Immature natural killer cell (primary cell): ENCODE data around the gene PRPF6. TPM values are rescaled to one million over a fixed set of nuclear protein-coding genes. Genes with fewer than 3 reads are reported as not detected.

Experiments used
- DNase-seq, 3 donors: peaks; one replicate each; pipeline ENCODE4 v3.0.0; 2022; ENCODE audit warnings: mixed read lengths in 1 of 3
- H3K27ac Mint-ChIP-seq, 6 donors: one replicate each; pipeline ENCODE4 v1.8.0; 2020; ENCODE audit warnings: mixed read lengths in 6 of 6, mild to moderate bottlenecking in 5 of 6, inconsistent platforms in 4 of 6, moderate library complexity in 3 of 6
- H3K27me3 Mint-ChIP-seq, 3 donors: one replicate each; pipeline ENCODE4 v1.8.0; 2020 to 2021; ENCODE audit warnings: low read depth in 3 of 3, mild to moderate bottlenecking in 3 of 3, mixed read lengths in 3 of 3, moderate library complexity in 3 of 3, inconsistent platforms in 1 of 3
- H3K36me3 Mint-ChIP-seq, 3 donors: one replicate each; pipeline ENCODE4 v1.8.0; 2020; ENCODE audit warnings: mixed read lengths in 3 of 3, inconsistent platforms in 2 of 3, mild to moderate bottlenecking in 2 of 3
- H3K4me1 Mint-ChIP-seq, 2 donors: one replicate each; pipeline ENCODE4 v1.8.0; 2020; ENCODE audit warnings: inconsistent platforms in 2 of 2, mild to moderate bottlenecking in 2 of 2, mixed read lengths in 2 of 2, moderate library complexity in 1 of 2
- H3K4me3 Mint-ChIP-seq, 5 donors: one replicate each; pipeline ENCODE4 v1.8.0; 2020; ENCODE audit warnings: mild to moderate bottlenecking in 5 of 5, mixed read lengths in 5 of 5, inconsistent platforms in 3 of 5, moderate library complexity in 3 of 5
- H3K9me3 Mint-ChIP-seq, 6 donors: one replicate each; pipeline ENCODE4 v1.8.0; 2020; ENCODE audit warnings: mild to moderate bottlenecking in 6 of 6, mixed read lengths in 6 of 6, inconsistent platforms in 4 of 6, moderate library complexity in 3 of 6
- polyA plus RNA-seq, 3 donors: library from polyadenylated mRNA; unstranded; fragments of 300-500 nt; fragmentation: Illumina TruSeq; gene quantifications; one replicate each; pipeline ENCODE4 v1.2.3, GENCODE V29; 2021

Gene PRPF6
- polyA plus RNA-seq, 3 donors from 2014 or later = 52.6 to 94.4 (median 63.1) TPM

GRCh38 chr20:64067005-64067632 is 86.2 kb downstream of the PRPF6 start:
- Mint-ChIP-seq H3K27me3 (peaks cover 0 to 3% (median 2%) of the 10 kb centered on the region in 3 donors), H3K4me3 (peak overlapping the region in 2 of 5 donors; percentile 12 to 13), H3K27ac (peak overlapping the region in 4 of 6 donors; percentile 35 to 76 (median 53)), H3K9me3 (no peaks in the 10 kb centered on the region), H3K36me3 (no peaks in the 10 kb centered on the region), H3K4me1 (peaks cover 31 to 51% of the 10 kb centered on the region in 2 donors)
- DNase-seq = no peak

- H3K4me1 Mint-ChIP-seq = peaks cover 31 to 49% of the 10 kb centered on the region in 2 donors
- H3K27ac Mint-ChIP-seq = peak overlapping the region in 2 of 6 donors; percentile 17 to 55
- H3K27me3 Mint-ChIP-seq = peaks cover 0 to 3% (median 2%) of the 10 kb centered on the region in 3 donors
- H3K36me3 Mint-ChIP-seq = no peaks in the 10 kb centered on the region
- no peaks in the 10 kb centered on the region for H3K9me3 Mint-ChIP-seq
- no peak for DNase-seq
- no peak overlapping the region for H3K4me3 Mint-ChIP-seq
Measured at GRCh38 chr20:64067733-64068307, 86.9 kb downstream of the PRPF6 start.

- peaks cover 0 to 3% (median 3%) of the 10 kb centered on the region in 3 donors for H3K36me3 Mint-ChIP-seq
- no peak overlapping the region for H3K27ac Mint-ChIP-seq
- no peaks in the 10 kb centered on the region for H3K9me3 Mint-ChIP-seq
- DNase-seq = no peak
- H3K4me3 Mint-ChIP-seq = no peak overlapping the region
- peaks cover 30 to 46% of the 10 kb centered on the region in 2 donors for H3K4me1 Mint-ChIP-seq
- H3K27me3 Mint-ChIP-seq = peaks cover 0 to 3% (median 2%) of the 10 kb centered on the region in 3 donors
Measured at GRCh38 chr20:64068386-64069208, 87.7 kb downstream of the PRPF6 start.

GRCh38 chr20:64069209-64069613 is 88.3 kb downstream of the PRPF6 start:
- Mint-ChIP-seq H3K4me3 (no peak overlapping the region), H3K36me3 (peaks cover 0 to 3% (median 3%) of the 10 kb centered on the region in 3 donors), H3K4me1 (peaks cover 24 to 40% of the 10 kb centered on the region in 2 donors), H3K27ac (no peak overlapping the region), H3K27me3 (peaks cover 0 to 3% (median 0%) of the 10 kb centered on the region in 3 donors), H3K9me3 (no peaks in the 10 kb centered on the region)
- no peak for DNase-seq

- Mint-ChIP-seq H3K4me1 (peaks cover 24 to 34% of the 10 kb centered on the region in 2 donors), H3K4me3 (no peak overlapping the region), H3K36me3 (peaks cover 0 to 3% (median 3%) of the 10 kb centered on the region in 3 donors), H3K27ac (no peak overlapping the region), H3K9me3 (no peaks in the 10 kb centered on the region), H3K27me3 (peaks cover 0 to 3% (median 0%) of the 10 kb centered on the region in 3 donors)
- peak in 1 of 3 donors; percentile 27 for DNase-seq
Measured at GRCh38 chr20:64069614-64070243, 88.8 kb downstream of the PRPF6 start.

GRCh38 chr20:64070244-64070993 is 89.5 kb downstream of the PRPF6 start:
- peak overlapping the region in 1 of 6 donors; percentile 17 for H3K27ac Mint-ChIP-seq
- H3K4me1 Mint-ChIP-seq = peaks cover 19 to 30% of the 10 kb centered on the region in 2 donors

GRCh38 chr20:64071341-64072332 is 90.7 kb downstream of the PRPF6 start:
- peaks cover 8 to 25% of the 10 kb centered on the region in 2 donors for H3K4me1 Mint-ChIP-seq
- DNase-seq = no peak
- H3K27ac Mint-ChIP-seq = peak overlapping the region in 3 of 6 donors; percentile 24 to 43 (median 39)
- peaks cover 0 to 3% (median 3%) of the 10 kb centered on the region in 3 donors for H3K36me3 Mint-ChIP-seq
- H3K9me3 Mint-ChIP-seq = no peaks in the 10 kb centered on the region
- no peak overlapping the region for H3K4me3 Mint-ChIP-seq
- H3K27me3 Mint-ChIP-seq = no peaks in the 10 kb centered on the region

More at GRCh38 chr20:64070244-64070993, 89.5 kb downstream of the PRPF6 start:
- DNase-seq = no peak
- Mint-ChIP-seq H3K9me3 (no peaks in the 10 kb centered on the region), H3K27me3 (peaks cover 0 to 3% (median 0%) of the 10 kb centered on the region in 3 donors), H3K4me3 (no peak overlapping the region), H3K36me3 (peaks cover 0 to 3% (median 3%) of the 10 kb centered on the region in 3 donors)

- peak overlapping the region in 1 of 6 donors; percentile 39 for H3K27ac Mint-ChIP-seq
- no peak for DNase-seq
- H3K9me3 Mint-ChIP-seq = no peaks in the 10 kb centered on the region
- peaks cover 2 to 22% of the 10 kb centered on the region in 2 donors for H3K4me1 Mint-ChIP-seq
- H3K36me3 Mint-ChIP-seq = peaks cover 0 to 3% (median 3%) of the 10 kb centered on the region in 3 donors
- no peak overlapping the region for H3K4me3 Mint-ChIP-seq
- H3K27me3 Mint-ChIP-seq = no peaks in the 10 kb centered on the region
Measured at GRCh38 chr20:64072498-64073063, 91.6 kb downstream of the PRPF6 start.

GRCh38 chr20:64073476-64074183 is 92.7 kb downstream of the PRPF6 start:
- Mint-ChIP-seq H3K9me3 (no peaks in the 10 kb centered on the region), H3K27ac (no peak overlapping the region), H3K36me3 (peaks cover 0 to 3% (median 3%) of the 10 kb centered on the region in 3 donors), H3K4me1 (peaks cover 8 to 20% of the 10 kb centered on the region in 2 donors), H3K27me3 (no peaks in the 10 kb centered on the region), H3K4me3 (no peak overlapping the region)
- no peak for DNase-seq

GRCh38 chr20:64074184-64074789 is 93.4 kb downstream of the PRPF6 start:
- peak overlapping the region in 1 of 6 donors; percentile 43 for H3K27ac Mint-ChIP-seq
- H3K27me3 Mint-ChIP-seq = no peaks in the 10 kb centered on the region
- H3K9me3 Mint-ChIP-seq = no peaks in the 10 kb centered on the region
- no peak overlapping the region for H3K4me3 Mint-ChIP-seq
- peaks cover 8 to 18% of the 10 kb centered on the region in 2 donors for H3K4me1 Mint-ChIP-seq
- H3K36me3 Mint-ChIP-seq = peaks cover 0 to 3% (median 3%) of the 10 kb centered on the region in 3 donors
- DNase-seq = no peak

GRCh38 chr20:64074963-64075362 is 94.0 kb downstream of the PRPF6 start:
- peaks cover 0 to 3% (median 3%) of the 10 kb centered on the region in 3 donors for H3K36me3 Mint-ChIP-seq
- H3K9me3 Mint-ChIP-seq = no peaks in the 10 kb centered on the region
- H3K27ac Mint-ChIP-seq = peak overlapping the region in 1 of 6 donors; percentile 43
- no peak overlapping the region for H3K4me3 Mint-ChIP-seq
- no peaks in the 10 kb centered on the region for H3K27me3 Mint-ChIP-seq
- DNase-seq = no peak
- peaks cover 8 to 18% of the 10 kb centered on the region in 2 donors for H3K4me1 Mint-ChIP-seq
